ENCODE measurements around the gene LRRC8B. TPM values are rescaled to one million over a fixed set of nuclear protein-coding genes. Genes with fewer than 3 reads are reported as not detected.

Gene LRRC8B
- total and polyA plus RNA-seq, 9 of the 15 experiments (the other 6 are each of a cell fraction or from before 2014, with no cell fraction given) = 4.3 to 43.7 (median 14.4) TPM

DNA sequence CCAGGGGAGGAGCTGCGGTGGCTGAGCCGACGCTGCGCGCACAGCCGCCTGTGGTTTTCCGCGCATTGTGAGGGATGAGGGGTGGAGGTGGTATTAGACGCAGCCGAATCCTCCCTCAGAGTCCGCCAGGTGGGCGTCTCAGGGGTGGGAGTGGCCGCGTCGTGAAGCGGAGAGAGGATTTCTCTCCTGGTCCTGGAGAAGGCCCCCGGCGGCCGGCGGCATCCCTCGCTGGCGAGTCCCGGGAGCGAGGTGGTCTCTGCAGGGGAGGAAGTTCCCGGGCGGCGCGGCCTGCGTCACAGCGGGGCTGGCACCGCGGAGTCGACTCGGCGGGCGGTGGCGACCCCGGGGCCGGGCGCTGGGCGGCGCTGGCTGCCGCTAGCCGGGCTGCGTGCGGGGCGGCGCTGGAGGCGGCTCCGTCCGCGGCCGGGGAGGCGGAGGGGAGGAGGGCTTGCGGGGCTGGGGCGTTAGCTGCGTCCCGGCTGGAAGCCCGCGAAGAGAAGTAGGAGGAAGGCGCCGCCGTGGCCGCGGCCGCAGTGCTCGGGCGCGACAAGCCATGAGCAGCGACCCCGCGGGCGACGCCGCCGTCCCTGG is 108.1 kb downstream of the LRRC8B start, which contains the start of gene LRRC8C (continued):
- TF ChIP-seq THRAP3 (IDR thresholded peaks at IDR 0.05; ENCODE audit: borderline replicate concordance) (no peak), NR4A1 (CRISPR knock-in tag; IDR thresholded peaks at IDR 0.05) (no peak), NR4A1 (tag; IDR thresholded peaks at IDR 0.05) (no peak; the same call in 1 of the 2 replicates), NCOA6 (IDR thresholded peaks at IDR 0.05) (no peak), RBM34 (IDR thresholded peaks at IDR 0.05; ENCODE audit: borderline replicate concordance, insufficient read depth, low read length) (no peak), SRF (CRISPR knock-in tag; IDR thresholded peaks at IDR 0.05) (no peak), HOXB6 (CRISPR knock-in tag; IDR thresholded peaks at IDR 0.05; ENCODE audit: borderline replicate concordance) (no peak), ZNF717 (CRISPR knock-in tag; IDR thresholded peaks at IDR 0.05) (no peak), SRSF9 (IDR thresholded peaks at IDR 0.05; ENCODE audit: borderline replicate concordance, low read depth, low read length) (no peak), BDP1 (IDR thresholded peaks at IDR 0.05; ENCODE audit: insufficient read depth, insufficient read length) (no peak), ZNF146 (CRISPR knock-in tag; IDR thresholded peaks at IDR 0.05; ENCODE audit: unreplicated experiment) (no peak), CHD1 (IDR thresholded peaks at IDR 0.05; ENCODE audit: low read length) (peak; percentile 25), SMAD4 (CRISPR knock-in tag; conservative IDR thresholded peaks at IDR 0.05) (peak; percentile 47)
- TF ChIP-seq, protein P1, sequence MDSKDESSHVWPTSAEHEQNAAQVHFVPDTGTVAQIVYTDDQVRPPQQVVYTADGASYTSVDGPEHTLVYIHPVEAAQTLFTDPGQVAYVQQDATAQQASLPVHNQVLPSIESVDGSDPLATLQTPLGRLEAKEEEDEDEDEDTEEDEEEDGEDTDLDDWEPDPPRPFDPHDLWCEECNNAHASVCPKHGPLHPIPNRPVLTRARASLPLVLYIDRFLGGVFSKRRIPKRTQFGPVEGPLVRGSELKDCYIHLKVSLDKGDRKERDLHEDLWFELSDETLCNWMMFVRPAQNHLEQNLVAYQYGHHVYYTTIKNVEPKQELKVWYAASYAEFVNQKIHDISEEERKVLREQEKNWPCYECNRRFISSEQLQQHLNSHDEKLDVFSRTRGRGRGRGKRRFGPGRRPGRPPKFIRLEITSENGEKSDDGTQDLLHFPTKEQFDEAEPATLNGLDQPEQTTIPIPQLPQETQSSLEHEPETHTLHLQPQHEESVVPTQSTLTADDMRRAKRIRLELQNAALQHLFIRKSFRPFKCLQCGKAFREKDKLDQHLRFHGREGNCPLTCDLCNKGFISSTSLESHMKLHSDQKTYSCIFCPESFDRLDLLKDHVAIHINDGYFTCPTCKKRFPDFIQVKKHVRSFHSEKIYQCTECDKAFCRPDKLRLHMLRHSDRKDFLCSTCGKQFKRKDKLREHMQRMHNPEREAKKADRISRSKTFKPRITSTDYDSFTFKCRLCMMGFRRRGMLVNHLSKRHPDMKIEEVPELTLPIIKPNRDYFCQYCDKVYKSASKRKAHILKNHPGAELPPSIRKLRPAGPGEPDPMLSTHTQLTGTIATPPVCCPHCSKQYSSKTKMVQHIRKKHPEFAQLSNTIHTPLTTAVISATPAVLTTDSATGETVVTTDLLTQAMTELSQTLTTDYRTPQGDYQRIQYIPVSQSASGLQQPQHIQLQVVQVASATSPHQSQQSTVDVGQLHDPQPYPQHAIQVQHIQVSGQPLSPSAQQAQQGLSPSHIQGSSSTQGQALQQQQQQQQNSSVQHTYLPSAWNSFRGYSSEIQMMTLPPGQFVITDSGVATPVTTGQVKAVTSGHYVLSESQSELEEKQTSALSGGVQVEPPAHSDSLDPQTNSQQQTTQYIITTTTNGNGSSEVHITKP (IDR thresholded peaks at IDR 0.05; ENCODE audit: partially characterized antibody) = peak; percentile 16
- TF ChIP-seq, protein P2, sequence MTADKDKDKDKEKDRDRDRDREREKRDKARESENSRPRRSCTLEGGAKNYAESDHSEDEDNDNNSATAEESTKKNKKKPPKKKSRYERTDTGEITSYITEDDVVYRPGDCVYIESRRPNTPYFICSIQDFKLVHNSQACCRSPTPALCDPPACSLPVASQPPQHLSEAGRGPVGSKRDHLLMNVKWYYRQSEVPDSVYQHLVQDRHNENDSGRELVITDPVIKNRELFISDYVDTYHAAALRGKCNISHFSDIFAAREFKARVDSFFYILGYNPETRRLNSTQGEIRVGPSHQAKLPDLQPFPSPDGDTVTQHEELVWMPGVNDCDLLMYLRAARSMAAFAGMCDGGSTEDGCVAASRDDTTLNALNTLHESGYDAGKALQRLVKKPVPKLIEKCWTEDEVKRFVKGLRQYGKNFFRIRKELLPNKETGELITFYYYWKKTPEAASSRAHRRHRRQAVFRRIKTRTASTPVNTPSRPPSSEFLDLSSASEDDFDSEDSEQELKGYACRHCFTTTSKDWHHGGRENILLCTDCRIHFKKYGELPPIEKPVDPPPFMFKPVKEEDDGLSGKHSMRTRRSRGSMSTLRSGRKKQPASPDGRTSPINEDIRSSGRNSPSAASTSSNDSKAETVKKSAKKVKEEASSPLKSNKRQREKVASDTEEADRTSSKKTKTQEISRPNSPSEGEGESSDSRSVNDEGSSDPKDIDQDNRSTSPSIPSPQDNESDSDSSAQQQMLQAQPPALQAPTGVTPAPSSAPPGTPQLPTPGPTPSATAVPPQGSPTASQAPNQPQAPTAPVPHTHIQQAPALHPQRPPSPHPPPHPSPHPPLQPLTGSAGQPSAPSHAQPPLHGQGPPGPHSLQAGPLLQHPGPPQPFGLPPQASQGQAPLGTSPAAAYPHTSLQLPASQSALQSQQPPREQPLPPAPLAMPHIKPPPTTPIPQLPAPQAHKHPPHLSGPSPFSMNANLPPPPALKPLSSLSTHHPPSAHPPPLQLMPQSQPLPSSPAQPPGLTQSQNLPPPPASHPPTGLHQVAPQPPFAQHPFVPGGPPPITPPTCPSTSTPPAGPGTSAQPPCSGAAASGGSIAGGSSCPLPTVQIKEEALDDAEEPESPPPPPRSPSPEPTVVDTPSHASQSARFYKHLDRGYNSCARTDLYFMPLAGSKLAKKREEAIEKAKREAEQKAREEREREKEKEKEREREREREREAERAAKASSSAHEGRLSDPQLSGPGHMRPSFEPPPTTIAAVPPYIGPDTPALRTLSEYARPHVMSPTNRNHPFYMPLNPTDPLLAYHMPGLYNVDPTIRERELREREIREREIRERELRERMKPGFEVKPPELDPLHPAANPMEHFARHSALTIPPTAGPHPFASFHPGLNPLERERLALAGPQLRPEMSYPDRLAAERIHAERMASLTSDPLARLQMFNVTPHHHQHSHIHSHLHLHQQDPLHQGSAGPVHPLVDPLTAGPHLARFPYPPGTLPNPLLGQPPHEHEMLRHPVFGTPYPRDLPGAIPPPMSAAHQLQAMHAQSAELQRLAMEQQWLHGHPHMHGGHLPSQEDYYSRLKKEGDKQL (CRISPR knock-in tag; IDR thresholded peaks at IDR 0.05; ENCODE audit: borderline replicate concordance) = no peak
- TF ChIP-seq, protein P3, sequence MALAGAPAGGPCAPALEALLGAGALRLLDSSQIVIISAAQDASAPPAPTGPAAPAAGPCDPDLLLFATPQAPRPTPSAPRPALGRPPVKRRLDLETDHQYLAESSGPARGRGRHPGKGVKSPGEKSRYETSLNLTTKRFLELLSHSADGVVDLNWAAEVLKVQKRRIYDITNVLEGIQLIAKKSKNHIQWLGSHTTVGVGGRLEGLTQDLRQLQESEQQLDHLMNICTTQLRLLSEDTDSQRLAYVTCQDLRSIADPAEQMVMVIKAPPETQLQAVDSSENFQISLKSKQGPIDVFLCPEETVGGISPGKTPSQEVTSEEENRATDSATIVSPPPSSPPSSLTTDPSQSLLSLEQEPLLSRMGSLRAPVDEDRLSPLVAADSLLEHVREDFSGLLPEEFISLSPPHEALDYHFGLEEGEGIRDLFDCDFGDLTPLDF (CRISPR knock-in tag; IDR thresholded peaks at IDR 0.05) = no peak
- TF ChIP-seq, protein P4, sequence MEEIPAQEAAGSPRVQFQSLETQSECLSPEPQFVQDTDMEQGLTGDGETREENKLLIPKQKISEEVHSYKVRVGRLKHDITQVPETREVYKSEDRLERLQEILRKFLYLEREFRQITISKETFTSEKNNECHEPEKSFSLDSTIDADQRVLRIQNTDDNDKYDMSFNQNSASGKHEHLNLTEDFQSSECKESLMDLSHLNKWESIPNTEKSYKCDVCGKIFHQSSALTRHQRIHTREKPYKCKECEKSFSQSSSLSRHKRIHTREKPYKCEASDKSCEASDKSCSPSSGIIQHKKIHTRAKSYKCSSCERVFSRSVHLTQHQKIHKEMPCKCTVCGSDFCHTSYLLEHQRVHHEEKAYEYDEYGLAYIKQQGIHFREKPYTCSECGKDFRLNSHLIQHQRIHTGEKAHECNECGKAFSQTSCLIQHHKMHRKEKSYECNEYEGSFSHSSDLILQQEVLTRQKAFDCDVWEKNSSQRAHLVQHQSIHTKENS (CRISPR knock-in tag; IDR thresholded peaks at IDR 0.05) = no peak
